ENCODE data around the gene UBXN2A. TPM values are rescaled to one million over a fixed set of nuclear protein-coding genes. Genes with fewer than 3 reads are reported as not detected.

The UBXN2A gene
- total RNA-seq, 1 experiment from 2014 or later: 12.0 TPM

DNA sequence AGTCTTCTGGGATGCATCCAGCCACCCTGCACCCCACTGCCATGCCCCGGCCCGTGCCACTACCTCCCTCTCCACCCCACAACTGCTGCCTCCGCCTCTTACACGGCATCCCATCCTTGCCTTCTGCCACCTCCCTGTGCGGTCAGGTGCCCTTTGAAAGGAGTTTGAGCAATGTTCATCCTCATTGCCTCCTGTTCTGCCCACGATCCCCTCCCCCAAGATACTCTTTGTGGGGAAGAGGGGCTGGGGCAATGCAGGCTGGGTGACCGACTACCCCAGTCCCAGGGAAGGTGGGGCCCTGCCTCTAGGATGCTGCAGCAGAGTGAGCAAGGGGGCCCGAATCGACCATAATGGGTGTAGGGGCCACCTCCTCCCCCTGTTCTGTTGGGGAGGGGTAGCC is 78.0 kb downstream of the UBXN2A start:
- Histone ChIP-seq H3K4me1 (ENCODE audit: low read length) (no peaks in the 10 kb centered on the region), H3K27ac (ENCODE audit: low read length) (no peak overlapping the region), H3K9ac (ENCODE audit: low read length) (no peak overlapping the region), H4K20me1 (ENCODE audit: insufficient read depth, low read depth, low read length) (no peaks in the 10 kb centered on the region), H3K4me2 (ENCODE audit: low read depth, low read length, poor library complexity, severe bottlenecking) (no peak overlapping the region), H3K79me2 (ENCODE audit: low read length) (no peaks in the 10 kb centered on the region), H2AFZ (ENCODE audit: low read length) (no peak overlapping the region), H3K27me3 (ENCODE audit: low read length) (no peaks in the 10 kb centered on the region), H3K9me3 (ENCODE audit: low read length) (no peaks in the 10 kb centered on the region), H3K9me2 (replicated peaks; ENCODE audit: insufficient read depth, low read length) (no peaks in the 10 kb centered on the region), H3K4me3 (ENCODE audit: low read length) (no peak overlapping the region), H3K36me3 (ENCODE audit: insufficient read depth, low read length) (no peaks in the 10 kb centered on the region)
- DNase-seq: no peak

DNA sequence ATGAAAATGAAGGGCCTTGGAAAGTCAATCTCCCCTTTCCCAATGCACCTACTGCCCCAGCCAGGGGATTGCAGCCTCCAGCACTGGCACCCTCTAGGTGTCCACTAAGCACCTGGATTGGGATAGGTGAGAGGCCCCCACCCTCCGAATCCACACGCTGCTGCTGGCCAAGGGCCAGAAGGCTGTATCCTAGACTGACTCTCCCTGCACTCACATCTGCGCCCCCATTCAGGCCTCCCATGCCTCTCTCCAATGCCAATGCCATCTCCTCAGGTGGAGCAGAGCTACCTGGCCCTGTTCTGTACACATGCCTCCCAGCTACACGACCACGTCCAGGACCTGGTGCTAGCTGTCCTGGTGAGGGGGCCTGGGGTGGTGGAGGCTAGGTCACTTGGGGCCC is 79.5 kb downstream of the UBXN2A start:
- Histone ChIP-seq H3K36me3 (ENCODE audit: insufficient read depth, low read length) (no peaks in the 10 kb centered on the region), H3K79me2 (ENCODE audit: low read length) (no peaks in the 10 kb centered on the region), H3K27me3 (ENCODE audit: low read length) (no peaks in the 10 kb centered on the region), H3K4me1 (ENCODE audit: low read length) (no peaks in the 10 kb centered on the region), H3K9me2 (replicated peaks; ENCODE audit: insufficient read depth, low read length) (no peaks in the 10 kb centered on the region), H3K27ac (ENCODE audit: low read length) (no peak overlapping the region), H3K9me3 (ENCODE audit: low read length) (no peaks in the 10 kb centered on the region), H4K20me1 (ENCODE audit: insufficient read depth, low read depth, low read length) (no peaks in the 10 kb centered on the region), H3K9ac (ENCODE audit: low read length) (no peak overlapping the region), H3K4me2 (ENCODE audit: low read depth, low read length, poor library complexity, severe bottlenecking) (no peak overlapping the region), H3K4me3 (ENCODE audit: low read length) (no peak overlapping the region), H2AFZ (ENCODE audit: low read length) (no peak overlapping the region)
- no peak for DNase-seq

DNA sequence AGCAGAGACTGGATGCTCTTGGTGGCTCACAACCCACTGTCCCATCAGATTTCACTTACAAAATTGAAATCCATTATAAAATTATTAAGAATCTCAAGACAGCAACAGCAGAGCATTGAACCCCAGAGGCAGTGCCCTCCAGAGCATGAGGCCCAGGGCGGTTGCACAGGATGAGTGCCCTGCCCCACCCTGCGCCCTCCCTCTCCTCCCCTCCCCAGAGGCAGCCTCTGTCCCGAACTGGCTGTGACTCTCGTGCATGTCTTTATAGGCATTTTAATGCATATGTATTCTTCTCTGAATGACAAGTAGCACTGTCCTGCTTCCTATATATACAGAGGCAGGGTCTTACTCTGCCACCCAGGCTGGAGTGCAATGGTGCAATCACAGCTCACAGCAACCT is 80.0 kb downstream of the UBXN2A start:
- Histone ChIP-seq H3K27ac (ENCODE audit: low read length) (no peak overlapping the region), H3K4me3 (ENCODE audit: low read length) (no peak overlapping the region), H2AFZ (ENCODE audit: low read length) (no peak overlapping the region), H3K9me3 (ENCODE audit: low read length) (no peaks in the 10 kb centered on the region), H3K9me2 (replicated peaks; ENCODE audit: insufficient read depth, low read length) (no peaks in the 10 kb centered on the region), H3K36me3 (ENCODE audit: insufficient read depth, low read length) (no peaks in the 10 kb centered on the region), H3K79me2 (ENCODE audit: low read length) (no peaks in the 10 kb centered on the region), H3K4me2 (ENCODE audit: low read depth, low read length, poor library complexity, severe bottlenecking) (no peak overlapping the region), H3K27me3 (ENCODE audit: low read length) (no peaks in the 10 kb centered on the region), H3K4me1 (ENCODE audit: low read length) (no peaks in the 10 kb centered on the region), H3K9ac (ENCODE audit: low read length) (no peak overlapping the region), H4K20me1 (ENCODE audit: insufficient read depth, low read depth, low read length) (no peaks in the 10 kb centered on the region)
- DNase-seq: no peak

GRCh38 chr2:24021122-24021998 is 81.1 kb downstream of the UBXN2A start:
- no peaks in the 10 kb centered on the region for H4K20me1 ChIP-seq (ENCODE audit: insufficient read depth, low read depth, low read length)
- H2AFZ ChIP-seq (ENCODE audit: low read length): no peak overlapping the region
- H3K9me2 ChIP-seq (replicated peaks; ENCODE audit: insufficient read depth, low read length): no peaks in the 10 kb centered on the region
- no peak overlapping the region for H3K4me3 ChIP-seq (ENCODE audit: low read length)
- no peak overlapping the region for H3K4me2 ChIP-seq (ENCODE audit: low read depth, low read length, poor library complexity, severe bottlenecking)
- H3K27me3 ChIP-seq (ENCODE audit: low read length): no peaks in the 10 kb centered on the region
- H3K36me3 ChIP-seq (ENCODE audit: insufficient read depth, low read length): no peaks in the 10 kb centered on the region
- no peak overlapping the region for H3K9ac ChIP-seq (ENCODE audit: low read length)
- peak; percentile 88 for DNase-seq
- no peaks in the 10 kb centered on the region for H3K4me1 ChIP-seq (ENCODE audit: low read length)
- H3K79me2 ChIP-seq (ENCODE audit: low read length): no peaks in the 10 kb centered on the region
- no peak overlapping the region for H3K27ac ChIP-seq (ENCODE audit: low read length)
- H3K9me3 ChIP-seq (ENCODE audit: low read length): no peaks in the 10 kb centered on the region

- no peaks in the 10 kb centered on the region for H3K9me2 ChIP-seq (replicated peaks; ENCODE audit: insufficient read depth, low read length)
- H3K27me3 ChIP-seq (ENCODE audit: low read length): no peaks in the 10 kb centered on the region
- H2AFZ ChIP-seq (ENCODE audit: low read length): no peak overlapping the region
- H3K4me3 ChIP-seq (ENCODE audit: low read length): no peak overlapping the region
- H3K79me2 ChIP-seq (ENCODE audit: low read length): no peaks in the 10 kb centered on the region
- no peaks in the 10 kb centered on the region for H4K20me1 ChIP-seq (ENCODE audit: insufficient read depth, low read depth, low read length)
- no peak overlapping the region for H3K27ac ChIP-seq (ENCODE audit: low read length)
- DNase-seq: no peak
- H3K9ac ChIP-seq (ENCODE audit: low read length): no peak overlapping the region
- H3K4me2 ChIP-seq (ENCODE audit: low read depth, low read length, poor library complexity, severe bottlenecking): no peak overlapping the region
- H3K9me3 ChIP-seq (ENCODE audit: low read length): no peaks in the 10 kb centered on the region
- peaks cover 3% of the 10 kb centered on the region; the same call in 1 of the 2 replicates for H3K36me3 ChIP-seq (ENCODE audit: insufficient read depth, low read length)
- H3K4me1 ChIP-seq (ENCODE audit: low read length): no peaks in the 10 kb centered on the region
Observed at GRCh38 chr2:24022324-24022974, 82.2 kb downstream of the UBXN2A start.

DNA sequence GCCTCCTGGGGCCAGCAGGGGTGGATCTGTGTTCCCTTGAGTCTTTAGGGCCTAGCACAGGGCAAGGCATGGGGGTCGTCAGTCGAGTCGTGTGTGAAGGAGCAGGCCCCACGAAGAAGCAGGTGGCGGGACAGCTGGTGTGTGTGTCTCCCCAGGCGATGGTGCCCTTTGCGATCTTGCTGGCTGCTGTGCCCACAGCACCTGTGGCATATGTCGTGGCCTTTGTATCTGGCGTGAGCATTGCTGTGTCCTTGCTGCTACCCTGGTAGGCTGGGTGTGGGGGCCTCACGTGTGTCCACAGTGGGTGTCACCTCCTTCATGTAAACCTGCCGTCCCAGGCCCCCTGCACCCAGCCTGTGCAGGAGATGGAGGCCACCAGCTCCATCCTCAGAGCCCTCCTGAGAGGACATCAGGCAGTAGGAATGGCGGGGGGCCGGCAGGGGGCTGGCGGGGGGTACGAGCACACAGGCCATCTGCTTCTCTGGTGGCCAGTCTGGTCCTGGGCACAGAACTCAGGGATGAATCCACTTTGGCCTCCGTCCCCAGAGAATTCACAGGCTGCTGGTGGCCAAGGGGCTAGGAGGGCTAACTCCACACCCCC is 82.8 kb downstream of the UBXN2A start:
- Histone ChIP-seq H3K27ac (ENCODE audit: low read length) (no peak overlapping the region), H4K20me1 (ENCODE audit: insufficient read depth, low read depth, low read length) (no peaks in the 10 kb centered on the region), H3K36me3 (ENCODE audit: insufficient read depth, low read length) (peaks cover 3% of the 10 kb centered on the region; the same call in 1 of the 2 replicates), H3K9me2 (replicated peaks; ENCODE audit: insufficient read depth, low read length) (no peaks in the 10 kb centered on the region), H3K4me2 (ENCODE audit: low read depth, low read length, poor library complexity, severe bottlenecking) (no peak overlapping the region), H3K79me2 (ENCODE audit: low read length) (no peaks in the 10 kb centered on the region), H2AFZ (ENCODE audit: low read length) (no peak overlapping the region), H3K9me3 (ENCODE audit: low read length) (no peaks in the 10 kb centered on the region), H3K4me3 (ENCODE audit: low read length) (no peak overlapping the region), H3K4me1 (ENCODE audit: low read length) (no peaks in the 10 kb centered on the region), H3K27me3 (ENCODE audit: low read length) (no peaks in the 10 kb centered on the region), H3K9ac (ENCODE audit: low read length) (no peak overlapping the region)
- no peak for DNase-seq

- Histone ChIP-seq H4K20me1 (ENCODE audit: insufficient read depth, low read depth, low read length) (no peaks in the 10 kb centered on the region), H3K9ac (ENCODE audit: low read length) (no peak overlapping the region), H3K4me1 (ENCODE audit: low read length) (no peaks in the 10 kb centered on the region), H3K9me3 (ENCODE audit: low read length) (no peaks in the 10 kb centered on the region), H3K9me2 (replicated peaks; ENCODE audit: insufficient read depth, low read length) (no peaks in the 10 kb centered on the region), H2AFZ (ENCODE audit: low read length) (no peak overlapping the region), H3K27ac (ENCODE audit: low read length) (no peak overlapping the region), H3K4me3 (ENCODE audit: low read length) (no peak overlapping the region), H3K36me3 (ENCODE audit: insufficient read depth, low read length) (peaks cover 4% of the 10 kb centered on the region; the same call in 1 of the 2 replicates), H3K79me2 (ENCODE audit: low read length) (0 out of 2 replicates have a peak, but pooled peaks cover 3% of the 10 kb centered on the region), H3K27me3 (ENCODE audit: low read length) (no peaks in the 10 kb centered on the region), H3K4me2 (ENCODE audit: low read depth, low read length, poor library complexity, severe bottlenecking) (no peak overlapping the region)
- DNase-seq: no peak
Observed at GRCh38 chr2:24024018-24024417, 83.8 kb downstream of the UBXN2A start.

- no peak for DNase-seq
- Histone ChIP-seq H3K9ac (ENCODE audit: low read length) (no peak overlapping the region), H3K4me3 (ENCODE audit: low read length) (no peak overlapping the region), H3K9me3 (ENCODE audit: low read length) (no peaks in the 10 kb centered on the region), H3K4me2 (ENCODE audit: low read depth, low read length, poor library complexity, severe bottlenecking) (no peak overlapping the region), H3K9me2 (replicated peaks; ENCODE audit: insufficient read depth, low read length) (no peaks in the 10 kb centered on the region), H2AFZ (ENCODE audit: low read length) (no peak overlapping the region), H3K79me2 (ENCODE audit: low read length) (peaks cover 9% of the 10 kb centered on the region; the same call in 1 of the 2 replicates), H3K27me3 (ENCODE audit: low read length) (no peaks in the 10 kb centered on the region), H3K4me1 (ENCODE audit: low read length) (no peaks in the 10 kb centered on the region), H4K20me1 (ENCODE audit: insufficient read depth, low read depth, low read length) (no peaks in the 10 kb centered on the region), H3K36me3 (ENCODE audit: insufficient read depth, low read length) (peaks cover 15% of the 10 kb centered on the region; the same call in 1 of the 2 replicates), H3K27ac (ENCODE audit: low read length) (no peak overlapping the region)
Observed at GRCh38 chr2:24024996-24025663, 84.9 kb downstream of the UBXN2A start.
